ENCODE results near the gene ARMCX1. TPM values are rescaled to one million over a fixed set of nuclear protein-coding genes. Genes with fewer than 3 reads are reported as not detected.
"Not testable (repeated sequence)": the region's sequence is repeated elsewhere in the genome, so short reads cannot be mapped to it uniquely, and the experiment has no call there.

ARMCX1 gene
- total RNA-seq, 3 donors from 2014 or later = 28.5 to 43.4 (median 36.9) TPM

DNA sequence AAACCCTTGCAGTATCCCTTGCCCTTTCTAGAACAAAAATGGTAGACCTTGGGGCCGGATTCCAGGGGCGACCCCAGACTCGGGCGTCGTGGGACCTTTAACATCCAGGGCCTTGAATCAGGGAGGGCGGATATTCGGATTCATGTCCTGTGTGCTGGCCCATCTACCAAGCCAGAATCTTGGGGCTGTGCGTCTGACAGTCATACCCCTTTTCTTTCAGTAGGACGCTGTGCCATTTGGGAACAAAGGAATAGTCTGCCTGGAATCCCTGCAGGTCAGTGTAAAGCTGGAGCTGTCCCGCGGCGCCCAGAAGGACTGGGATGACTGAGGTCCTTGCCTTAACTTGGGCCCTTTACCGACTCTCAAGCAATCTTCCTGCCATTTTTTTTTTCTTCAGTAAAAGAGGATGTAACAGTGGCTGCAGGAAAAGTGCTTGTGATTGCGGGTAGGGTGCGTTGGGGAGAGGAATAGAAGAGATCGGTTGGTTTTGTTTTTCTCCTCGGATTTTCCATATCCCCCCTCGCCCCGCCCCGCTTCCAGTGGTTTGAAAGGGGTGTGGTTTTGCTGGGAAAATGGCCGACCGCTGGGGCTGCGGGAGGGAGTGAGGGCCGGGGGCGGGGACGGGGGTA is 518 bp downstream of the ARMCX1 start:
- Histone ChIP-seq H3K27me3 (peaks cover 0 to 23% of the 10 kb centered on the region in 2 donors), H3K4me3 (peak overlapping the region; percentile 56 to 64 (median 58)), H3K9me3 (no peaks in the 10 kb centered on the region), H3K4me1 (no peaks in the 10 kb centered on the region), H3K36me3 (no peaks in the 10 kb centered on the region), H3K27ac (peak overlapping the region; percentile 83 to 95)
- TF ChIP-seq POLR2A (IDR thresholded peaks at IDR 0.05) (no peak), POLR2AphosphoS5 (IDR thresholded peaks at IDR 0.05) (no peak)
- TF ChIP-seq, protein P1, sequence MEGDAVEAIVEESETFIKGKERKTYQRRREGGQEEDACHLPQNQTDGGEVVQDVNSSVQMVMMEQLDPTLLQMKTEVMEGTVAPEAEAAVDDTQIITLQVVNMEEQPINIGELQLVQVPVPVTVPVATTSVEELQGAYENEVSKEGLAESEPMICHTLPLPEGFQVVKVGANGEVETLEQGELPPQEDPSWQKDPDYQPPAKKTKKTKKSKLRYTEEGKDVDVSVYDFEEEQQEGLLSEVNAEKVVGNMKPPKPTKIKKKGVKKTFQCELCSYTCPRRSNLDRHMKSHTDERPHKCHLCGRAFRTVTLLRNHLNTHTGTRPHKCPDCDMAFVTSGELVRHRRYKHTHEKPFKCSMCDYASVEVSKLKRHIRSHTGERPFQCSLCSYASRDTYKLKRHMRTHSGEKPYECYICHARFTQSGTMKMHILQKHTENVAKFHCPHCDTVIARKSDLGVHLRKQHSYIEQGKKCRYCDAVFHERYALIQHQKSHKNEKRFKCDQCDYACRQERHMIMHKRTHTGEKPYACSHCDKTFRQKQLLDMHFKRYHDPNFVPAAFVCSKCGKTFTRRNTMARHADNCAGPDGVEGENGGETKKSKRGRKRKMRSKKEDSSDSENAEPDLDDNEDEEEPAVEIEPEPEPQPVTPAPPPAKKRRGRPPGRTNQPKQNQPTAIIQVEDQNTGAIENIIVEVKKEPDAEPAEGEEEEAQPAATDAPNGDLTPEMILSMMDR (IDR thresholded peaks at IDR 0.05) = no peak
- intact Hi-C loops (cut with DNase I; ENCODE audit: low total_unique reads) = no loop called here
- DNase-seq (ENCODE audit: low spot score in 2 of 2) = no peak

DNA sequence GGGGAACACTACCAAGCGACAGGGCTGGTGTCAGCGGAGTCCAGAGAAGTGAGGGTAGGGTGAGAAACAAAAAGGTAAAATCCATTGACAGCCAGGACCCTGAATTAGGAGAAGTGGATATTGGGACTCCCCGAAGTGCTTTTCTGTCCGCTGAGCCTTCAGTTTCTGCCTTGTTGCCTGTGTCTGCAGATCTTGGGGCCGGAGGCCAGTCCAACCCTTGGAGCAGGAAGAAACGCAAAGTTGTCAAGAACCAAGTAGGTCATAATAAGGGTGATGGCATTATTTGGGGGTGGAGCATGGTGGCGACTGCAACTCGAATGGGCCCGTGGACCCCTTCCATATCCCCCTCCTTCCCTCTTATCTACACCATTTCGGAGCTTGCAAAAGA is 1.0 kb downstream of the ARMCX1 start:
- H3K9me3 ChIP-seq = no peaks in the 10 kb centered on the region
- peak overlapping the region; percentile 56 to 64 (median 58) for H3K4me3 ChIP-seq
- intact Hi-C loops (cut with DNase I; ENCODE audit: low total_unique reads) = no loop called here
- no peaks in the 10 kb centered on the region for H3K4me1 ChIP-seq
- TF ChIP-seq POLR2AphosphoS5 (IDR thresholded peaks at IDR 0.05) (no peak), POLR2A (IDR thresholded peaks at IDR 0.05) (no peak)
- TF ChIP-seq, protein P1 (IDR thresholded peaks at IDR 0.05) = no peak
- peak overlapping the region; percentile 83 to 95 for H3K27ac ChIP-seq
- no peak for DNase-seq (ENCODE audit: low spot score in 2 of 2)
- H3K27me3 ChIP-seq = peaks cover 0 to 23% of the 10 kb centered on the region in 2 donors
- no peaks in the 10 kb centered on the region for H3K36me3 ChIP-seq

DNA sequence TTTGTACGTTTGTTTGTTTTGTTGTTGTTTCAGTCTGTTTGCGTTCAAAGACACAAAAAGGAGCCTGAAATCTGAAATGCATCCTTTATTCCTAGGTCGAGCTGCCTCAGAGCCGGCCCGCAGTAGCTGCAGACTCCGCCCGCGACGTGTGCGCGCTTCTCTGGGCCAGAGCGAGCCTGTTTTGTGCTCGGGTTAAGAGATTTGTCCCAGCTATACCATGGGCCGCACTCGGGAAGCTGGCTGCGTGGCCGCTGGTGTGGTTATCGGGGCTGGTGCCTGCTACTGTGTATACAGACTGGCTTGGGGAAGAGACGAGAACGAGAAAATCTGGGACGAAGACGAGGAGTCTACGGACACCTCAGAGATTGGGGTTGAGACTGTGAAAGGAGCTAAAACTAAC is 2.4 kb downstream of the ARMCX1 start:
- intact Hi-C loops (cut with DNase I; ENCODE audit: low total_unique reads) = no loop called here
- Histone ChIP-seq H3K27ac (no peak overlapping the region), H3K4me1 (no peaks in the 10 kb centered on the region)

DNA sequence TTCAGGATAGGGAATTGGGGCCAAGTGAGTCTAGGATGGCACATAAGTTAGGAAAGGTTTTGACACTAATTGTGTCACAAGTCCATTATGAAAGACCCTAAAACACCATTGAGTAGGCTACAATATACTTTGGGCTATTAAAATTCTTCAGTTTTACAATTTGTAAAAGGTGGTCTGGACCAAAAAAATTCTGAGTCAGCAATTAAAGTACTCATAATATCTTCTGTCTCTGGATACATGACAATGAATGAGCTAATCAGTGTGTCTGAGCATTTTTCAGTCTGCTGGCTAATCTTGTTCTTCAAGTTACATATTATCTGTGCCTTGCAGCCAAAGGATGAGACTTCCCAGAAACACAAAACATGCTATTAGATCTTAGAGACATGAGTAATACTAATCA is 14.3 kb downstream of the ARMCX1 start:
- Histone ChIP-seq H3K4me1 (no peaks in the 10 kb centered on the region), H3K27me3 (peaks cover 0 to 11% of the 10 kb centered on the region in 2 donors), H3K9me3 (no peaks in the 10 kb centered on the region), H3K27ac (no peak overlapping the region), H3K4me3 (no peak overlapping the region), H3K36me3 (no peaks in the 10 kb centered on the region)
- intact Hi-C loops (cut with DNase I; ENCODE audit: low total_unique reads) = no loop called here
- no peak for TF ChIP-seq POLR2AphosphoS5 (IDR thresholded peaks at IDR 0.05)
- TF ChIP-seq, protein P1 (IDR thresholded peaks at IDR 0.05) = no peak
- TF ChIP-seq POLR2A (IDR thresholded peaks at IDR 0.05) = no peak
- DNase-seq (ENCODE audit: low spot score in 2 of 2) = no peak

More for the DNA sequence above, 2.4 kb downstream of the ARMCX1 start:
- H3K4me3 ChIP-seq = no peak overlapping the region
- no peak for DNase-seq (ENCODE audit: low spot score in 2 of 2)
- H3K36me3 ChIP-seq = no peaks in the 10 kb centered on the region
- peaks cover 0 to 23% of the 10 kb centered on the region in 2 donors for H3K27me3 ChIP-seq
- TF ChIP-seq POLR2AphosphoS5 (IDR thresholded peaks at IDR 0.05) = no peak
- no peak for TF ChIP-seq POLR2A (IDR thresholded peaks at IDR 0.05)
- TF ChIP-seq, protein P1 (IDR thresholded peaks at IDR 0.05) = no peak
- H3K9me3 ChIP-seq = no peaks in the 10 kb centered on the region

DNA sequence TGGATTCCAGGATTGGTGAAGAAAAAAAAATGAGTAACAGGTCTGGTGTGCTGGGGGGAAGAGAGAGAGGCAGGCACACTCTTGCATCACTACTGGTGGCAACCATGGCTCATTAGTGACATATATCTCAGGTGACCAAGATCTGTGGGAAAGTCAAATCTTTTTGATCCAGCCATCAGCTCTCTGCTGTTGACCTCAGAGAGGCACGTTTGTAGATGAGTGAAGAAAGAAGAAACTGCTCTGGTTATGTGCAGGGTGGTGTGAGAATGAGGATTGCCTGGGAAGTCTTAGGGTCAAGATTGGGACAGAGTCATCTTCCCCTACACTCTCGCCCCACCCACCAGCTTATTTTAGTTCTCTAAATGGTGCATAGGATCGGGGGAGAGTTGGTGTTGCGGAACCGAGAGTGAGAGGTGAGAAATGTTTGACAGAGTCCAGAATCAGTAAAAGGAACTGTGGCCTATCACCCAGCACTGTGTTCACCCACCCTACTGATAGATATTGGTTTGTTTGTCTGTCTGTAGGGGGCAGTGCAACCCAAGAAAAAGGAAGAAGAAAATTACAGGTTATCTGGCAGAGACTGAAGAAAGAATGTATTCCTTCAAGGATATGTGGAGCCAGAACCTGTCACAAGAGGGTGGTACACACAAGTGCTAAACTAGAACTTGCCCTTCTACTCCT is 45.5 kb downstream of the ARMCX1 start:
- no peak for DNase-seq (ENCODE audit: low spot score in 2 of 2)
- intact Hi-C loops (cut with DNase I; ENCODE audit: low total_unique reads) = no loop called here
- TF ChIP-seq POLR2A (IDR thresholded peaks at IDR 0.05) = no peak
- TF ChIP-seq, protein P1 (IDR thresholded peaks at IDR 0.05) = peak in 2 of 3 donors; percentile 63 to 76

DNA sequence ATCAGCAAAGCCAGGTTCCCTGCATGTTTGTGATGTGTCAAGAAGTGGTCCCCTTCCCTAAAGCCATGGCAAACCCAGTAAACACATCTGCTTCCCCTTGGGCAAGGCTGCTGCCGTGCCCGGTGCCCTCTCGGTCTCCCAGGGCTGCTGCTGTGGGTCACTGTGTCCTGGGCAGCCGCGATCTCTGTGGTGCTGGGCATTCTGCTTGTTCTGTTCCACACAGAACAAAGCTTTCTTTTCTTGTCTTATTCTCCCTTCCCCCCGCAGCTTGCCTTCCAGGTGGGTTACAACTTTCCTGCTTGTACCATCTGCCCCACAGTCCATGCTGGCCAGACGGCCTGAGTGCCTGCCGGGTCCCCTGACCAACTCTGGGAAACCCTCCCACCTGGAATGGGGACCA is 49.2 kb downstream of the ARMCX1 start:
- H3K4me3 ChIP-seq; intact Hi-C loops (cut with DNase I; ENCODE audit: low total_unique reads): not testable (repeated sequence)

More for the DNA sequence above, 45.5 kb downstream of the ARMCX1 start:
- Histone ChIP-seq H3K27ac (no peak overlapping the region), H3K27me3 (peaks cover 0 to 37% of the 10 kb centered on the region in 2 donors), H3K4me1 (no peaks in the 10 kb centered on the region), H3K36me3 (no peaks in the 10 kb centered on the region), H3K9me3 (no peaks in the 10 kb centered on the region), H3K4me3 (no peak overlapping the region)

More for the DNA sequence above, 49.2 kb downstream of the ARMCX1 start:
- H3K4me1 ChIP-seq; H3K9me3 ChIP-seq; H3K36me3 ChIP-seq; DNase-seq (ENCODE audit: low spot score in 2 of 2); H3K27ac ChIP-seq: not testable (repeated sequence)
- peaks cover 0 to 16% of the 10 kb centered on the region in 2 donors for H3K27me3 ChIP-seq

Data from breast epithelium (tissue), 4 donors.